ENCODE data around the gene MACROD2.

DNA sequence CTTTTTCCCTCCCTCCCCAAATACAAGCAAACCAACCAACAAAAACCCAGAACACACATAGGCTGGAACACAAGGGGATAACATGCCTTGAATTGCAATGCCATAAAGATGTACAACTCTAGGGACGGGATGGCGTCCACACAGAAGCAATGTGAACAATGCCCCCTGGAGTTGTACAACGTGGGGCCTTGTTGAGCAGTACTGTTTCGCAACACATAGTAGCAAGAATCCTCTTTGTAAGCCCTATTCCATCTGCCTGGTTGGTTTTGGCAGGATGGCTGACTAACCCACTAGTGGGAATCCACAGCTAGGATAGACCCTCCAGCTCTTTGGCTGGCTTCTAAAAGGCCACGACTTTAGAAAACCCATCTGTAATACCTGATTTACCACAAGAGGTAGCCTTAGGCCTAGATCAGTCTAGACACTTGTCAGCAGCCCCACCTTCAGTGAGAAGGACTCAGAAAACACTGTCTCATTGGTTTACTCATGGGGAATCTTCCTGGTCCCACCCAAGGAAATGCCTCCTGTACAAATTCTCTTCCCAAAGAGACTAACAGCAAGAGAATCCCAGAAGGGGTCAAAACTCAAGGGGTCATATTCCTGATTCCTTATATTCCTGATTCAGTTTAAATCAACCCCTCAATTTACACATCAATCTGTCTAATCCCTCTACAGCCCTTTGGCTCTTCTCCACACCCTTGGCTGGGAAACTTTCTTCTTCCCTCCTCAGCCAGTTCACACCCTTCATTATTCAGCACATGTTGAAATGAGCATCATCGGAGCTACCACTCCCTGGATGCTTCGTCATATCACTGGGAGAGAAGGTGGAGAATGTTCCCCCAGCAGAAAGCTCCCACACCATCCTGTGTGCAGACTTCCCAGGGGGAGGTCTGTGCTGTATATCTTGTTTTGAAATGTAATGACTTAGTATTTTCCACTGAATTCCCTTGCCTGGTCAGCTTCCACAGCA is 964.5 kb downstream of the MACROD2 start:
- TF ChIP-seq TAF1 (IDR thresholded peaks at IDR 0.05; ENCODE audit: borderline replicate concordance, insufficient read depth, low read length): no peak
- TF ChIP-seq SIN3A (IDR thresholded peaks at IDR 0.05; ENCODE audit: borderline replicate concordance, insufficient read depth, low read length): no peak
- TF ChIP-seq POLR2AphosphoS5 (IDR thresholded peaks at IDR 0.05; ENCODE audit: low read depth, low read length): no peak
- TF ChIP-seq REST (IDR thresholded peaks at IDR 0.05; ENCODE audit: insufficient read depth in 1 of 2, low read depth in 2 of 2, low read length in 2 of 2): no peak
